B cell (primary cell): ENCODE data around the gene FTO. TPM values are rescaled to one million over a fixed set of nuclear protein-coding genes. Genes with fewer than 3 reads are reported as not detected.

Experiments used
- ATAC-seq: fragments of 200-7000 bp; cut with Tn5 transposase; one replicate; pipeline ENCODE4 v1.10.0; 2021; ENCODE audit warnings: low read depth, mild to moderate bottlenecking, moderate number of reproducible peaks, moderate library complexity
- CTCF ChIA-PET: fragments of 350-600 bp; sonication (Branson Sonifier 250); formaldehyde crosslinking; loops from one replicate; lab custom pipeline; 2021; ENCODE audit warnings: antibody characterized with exemption, inconsistent platforms; lab: Charles Lee
- POLR2A ChIA-PET: fragments of 350-600 bp; sonication (Branson Sonifier 250); formaldehyde crosslinking; loops from one replicate; lab custom pipeline; 2021; ENCODE audit warnings: antibody characterized with exemption; lab: Charles Lee
- DNase-seq: peaks from one replicate; pipeline ENCODE4 v3.0.0; 2013
- H2AFZ ChIP-seq: 2 replicates; pipeline ENCODE4 v1.6.1; 2012; ENCODE audit warnings: mild to moderate bottlenecking, low read depth, low read length; ENCODE audit not compliant: insufficient read depth, poor library complexity, severe bottlenecking
- H3K27ac ChIP-seq, 2 donors: 1 replicate in 1 of 2; 2 replicates in 1 of 2; pipeline ENCODE4 v1.5.1; 2012 to 2013; ENCODE audit warnings: low read length in 2 of 2, mild to moderate bottlenecking in 2 of 2, moderate library complexity in 1 of 2
- H3K27me3 ChIP-seq, 4 experiments: fragments of 200-600 bp in 1 of 4; sonication (generic) in 1 of 4; replicated peaks in 1 of 4; 1 replicate in 2 of 4; 2 replicates in 2 of 4; pipeline versions ENCODE4 v1.6.1 to v1.7.0; 2013 to 2016; ENCODE audit warnings: low read length in 3 of 4, mild to moderate bottlenecking in 2 of 4, mixed read lengths in 1 of 4, moderate library complexity in 1 of 4; ENCODE audit not compliant: insufficient read depth in 4 of 4, control insufficient read depth in 3 of 4; ENCODE audit errors: control extremely low read depth in 1 of 4
- H3K36me3 ChIP-seq, 2 experiments: replicated peaks in 1 of 2; 1 replicate in 1 of 2; 2 replicates in 1 of 2; pipeline versions ENCODE4 v1.6.1 to v1.7.1; 2013; ENCODE audit warnings: low read length in 1 of 2; ENCODE audit not compliant: insufficient read depth in 2 of 2, control insufficient read depth in 1 of 2; ENCODE audit errors: control extremely low read depth in 1 of 2, extremely low read depth in 1 of 2
- H3K4me1 ChIP-seq, 2 donors: fragments of 200-600 bp in 1 of 2; sonication (generic) in 1 of 2; 1 replicate in 1 of 2; 2 replicates in 1 of 2; pipeline versions ENCODE4 v1.5.1 to v1.6.1; 2013 to 2017; ENCODE audit warnings: low read length in 2 of 2; ENCODE audit not compliant: control insufficient read depth in 2 of 2, insufficient read depth in 2 of 2
- H3K4me2 ChIP-seq: replicated peaks from 2 replicates; pipeline ENCODE3; 2012; ENCODE audit warnings: mild to moderate bottlenecking, low read depth, low read length; ENCODE audit not compliant: poor library complexity, severe bottlenecking
- H3K4me3 ChIP-seq, 5 experiments: fragments of 200-600 bp in 1 of 5; sonication (generic) in 1 of 5; 1 replicate in 3 of 5; 2 replicates in 2 of 5; pipeline versions ENCODE4 v1.5.1 to v1.7.0; 2011 to 2016; ENCODE audit warnings: low read length in 4 of 5, mild to moderate bottlenecking in 4 of 5, low read depth in 2 of 5, control low read depth in 1 of 5, moderate library complexity in 1 of 5; ENCODE audit not compliant: insufficient read depth in 1 of 5; ENCODE audit errors: control extremely low read depth in 1 of 5, extremely low read depth in 1 of 5
- H3K79me2 ChIP-seq: fragments of 200-600 bp; sonication (generic); one replicate; pipeline ENCODE4 v1.6.0; 2016; ENCODE audit warnings: low read length; ENCODE audit not compliant: control insufficient read depth, insufficient read depth
- H3K9ac ChIP-seq: fragments of 200-600 bp; sonication (generic); 2 replicates; pipeline ENCODE4 v1.6.1; 2017; ENCODE audit warnings: mild to moderate bottlenecking, low read length, moderate library complexity
- H3K9me3 ChIP-seq, 3 donors: one replicate each; pipeline versions ENCODE4 v1.6.1 to v1.7.1; 2013; ENCODE audit warnings: low read length in 2 of 3; ENCODE audit not compliant: control insufficient read depth in 2 of 3, insufficient read depth in 1 of 3; ENCODE audit errors: control extremely low read depth in 1 of 3
- H4K20me1 ChIP-seq: 2 replicates; pipeline ENCODE4 v1.6.0; 2012; ENCODE audit warnings: mild to moderate bottlenecking, low read length; ENCODE audit not compliant: insufficient read depth, control insufficient read depth, poor library complexity, severe bottlenecking
- H3K27ac Mint-ChIP-seq: one replicate; pipeline ENCODE4 v1.8.0; 2021; ENCODE audit warnings: mixed read lengths
- H3K27me3 Mint-ChIP-seq: one replicate; pipeline ENCODE4 v1.8.0; 2021; ENCODE audit warnings: mixed read lengths
- H3K4me1 Mint-ChIP-seq: one replicate; pipeline ENCODE4 v1.8.0; 2021; ENCODE audit warnings: mixed read lengths
- H3K4me3 Mint-ChIP-seq: one replicate; pipeline ENCODE4 v1.8.0; 2021; ENCODE audit warnings: mixed read lengths
- H3K9me3 Mint-ChIP-seq: one replicate; pipeline ENCODE4 v1.8.0; 2022; ENCODE audit warnings: mixed read lengths; ENCODE audit not compliant: insufficient read depth
- EZH2 ChIP-seq: IDR thresholded peaks from 2 replicates; pipeline ENCODE4 v1.6.1; 2012; ENCODE audit warnings: borderline replicate concordance, low read depth, mild to moderate bottlenecking, moderate library complexity, low read length; ENCODE audit not compliant: insufficient read depth, poor library complexity, severe bottlenecking
- whole genome bisulfite sequencing: methylation state at CpG from one replicate; pipeline ENCODE4 v1.1.5; 2013; ENCODE audit warnings: missing lambda C conversion rate; ENCODE audit not compliant: insufficient coverage; 5-methylcytosine and 5-hydroxymethylcytosine counted together
- intact Hi-C: fragments of 100-400 bp; cut with micrococcal nuclease; formaldehyde crosslinking; loops from one replicate; pipeline ENCODE4 v1.10.0; 2022
- polyA plus RNA-seq: library from polyadenylated mRNA; depleted of rRNA; stranded (reverse); fragments of >200 nt; gene quantifications from 2 replicates; pipeline ENCODE4 v1.2.3, GENCODE V29; 2012
- total RNA-seq, 2 donors: library from RNA; stranded (reverse); fragments of 120-200 nt in 1 of 2; gene quantifications; 1 replicate in 1 of 2; 2 replicates in 1 of 2; pipeline versions ENCODE4 v1.2.3 to v1.2.4, GENCODE V29; 2013 to 2022
- TF ChIP-seq, protein P1 (sequence below): fragments of 200-600 bp; IDR thresholded peaks from one replicate; pipeline ENCODE4 v1.8.0; 2022; ENCODE audit warnings: antibody characterized with exemption, mild to moderate bottlenecking

Gene FTO
- total and polyA plus RNA-seq, 2 donors (not counting 1 experiment from before 2014, with no cell fraction given), result 26.5 to 68.5 TPM

GRCh38 chr16:53662072-53662471, 41.9 kb upstream of the FTO start:
- H2AFZ ChIP-seq, result no peak overlapping the region
- TF ChIP-seq EZH2, result no peak
- TF ChIP-seq, protein P1, sequence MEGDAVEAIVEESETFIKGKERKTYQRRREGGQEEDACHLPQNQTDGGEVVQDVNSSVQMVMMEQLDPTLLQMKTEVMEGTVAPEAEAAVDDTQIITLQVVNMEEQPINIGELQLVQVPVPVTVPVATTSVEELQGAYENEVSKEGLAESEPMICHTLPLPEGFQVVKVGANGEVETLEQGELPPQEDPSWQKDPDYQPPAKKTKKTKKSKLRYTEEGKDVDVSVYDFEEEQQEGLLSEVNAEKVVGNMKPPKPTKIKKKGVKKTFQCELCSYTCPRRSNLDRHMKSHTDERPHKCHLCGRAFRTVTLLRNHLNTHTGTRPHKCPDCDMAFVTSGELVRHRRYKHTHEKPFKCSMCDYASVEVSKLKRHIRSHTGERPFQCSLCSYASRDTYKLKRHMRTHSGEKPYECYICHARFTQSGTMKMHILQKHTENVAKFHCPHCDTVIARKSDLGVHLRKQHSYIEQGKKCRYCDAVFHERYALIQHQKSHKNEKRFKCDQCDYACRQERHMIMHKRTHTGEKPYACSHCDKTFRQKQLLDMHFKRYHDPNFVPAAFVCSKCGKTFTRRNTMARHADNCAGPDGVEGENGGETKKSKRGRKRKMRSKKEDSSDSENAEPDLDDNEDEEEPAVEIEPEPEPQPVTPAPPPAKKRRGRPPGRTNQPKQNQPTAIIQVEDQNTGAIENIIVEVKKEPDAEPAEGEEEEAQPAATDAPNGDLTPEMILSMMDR, result no peak
- no peaks in the 10 kb centered on the region for H3K9me3 Mint-ChIP-seq
- no peak overlapping the region for H3K4me3 ChIP-seq
- no peaks in the 10 kb centered on the region for H3K27me3 Mint-ChIP-seq
- no peak overlapping the region for H3K4me3 Mint-ChIP-seq
- no peak overlapping the region for H3K27ac Mint-ChIP-seq
- no peaks in the 10 kb centered on the region for H3K4me1 Mint-ChIP-seq
- H3K36me3 ChIP-seq, result no peaks in the 10 kb centered on the region
- ATAC-seq, result no peak
- H3K27ac ChIP-seq, result no peak overlapping the region
- no peak for DNase-seq
- ChIA-PET CTCF (no interaction called here), POLR2A (no interaction called here)
- intact Hi-C loops, result no loop called here
- H3K27me3 ChIP-seq, result no peaks in the 10 kb centered on the region
- H3K9ac ChIP-seq, result no peak overlapping the region
- H3K79me2 ChIP-seq, result no peaks in the 10 kb centered on the region
- no peak overlapping the region for H3K4me2 ChIP-seq
- H4K20me1 ChIP-seq, result no peaks in the 10 kb centered on the region
- WGBS, result no CpG with 5 or more reads among the region's 1 CpG
- no peaks in the 10 kb centered on the region for H3K4me1 ChIP-seq
- no peaks in the 10 kb centered on the region for H3K9me3 ChIP-seq

- ChIA-PET POLR2A (interaction anchor here (0.6 kb wide), 1 partner anchor 161 kb away, joined by 3 read pairs; no protein-coding TSS in a partner anchor), CTCF (no interaction called here)
- H3K79me2 ChIP-seq, result no peaks in the 10 kb centered on the region
- no peaks in the 10 kb centered on the region for H4K20me1 ChIP-seq
- WGBS, result 74% methylated on average over 6 of the region's 7 CpGs
- no peak for ATAC-seq
- H3K4me2 ChIP-seq, result no peak overlapping the region
- DNase-seq, result no peak
- H3K27ac ChIP-seq, result no peak overlapping the region
- Mint-ChIP-seq H3K27me3 (no peaks in the 10 kb centered on the region), H3K4me1 (no peaks in the 10 kb centered on the region), H3K27ac (no peak overlapping the region), H3K9me3 (no peaks in the 10 kb centered on the region), H3K4me3 (no peak overlapping the region)
- intact Hi-C loops, result no loop called here
- H3K9ac ChIP-seq, result no peak overlapping the region
- no peaks in the 10 kb centered on the region for H3K36me3 ChIP-seq
- H3K4me3 ChIP-seq, result no peak overlapping the region
- no peaks in the 10 kb centered on the region for H3K4me1 ChIP-seq
- no peak overlapping the region for H2AFZ ChIP-seq
- H3K9me3 ChIP-seq, result no peaks in the 10 kb centered on the region
- TF ChIP-seq, protein P1, result no peak
- TF ChIP-seq EZH2, result no peak
- no peaks in the 10 kb centered on the region for H3K27me3 ChIP-seq
These were observed 39.1 kb upstream of the FTO start for GRCh38 chr16:53664724-53665345.
